ENCODE data around the gene TRHDE. TPM values are rescaled to one million over a fixed set of nuclear protein-coding genes. Genes with fewer than 3 reads are reported as not detected.

TRHDE gene
- polyA plus RNA-seq, 1 donor (not counting 4 experiments of a cell fraction or from before 2014, with no cell fraction given): 0.12 TPM

GRCh38 chr12:72681028-72681427 is 408.9 kb downstream of the TRHDE start:
- Histone ChIP-seq H3K9ac (ENCODE audit: control insufficient read depth, extremely low read depth, insufficient read depth, low read length) (no peak overlapping the region), H3K9me3 (ENCODE audit: control insufficient read depth, low read depth, low read length) (no peaks in the 10 kb centered on the region), H3K79me2 (ENCODE audit: control insufficient read depth, insufficient read depth, low read length) (no peaks in the 10 kb centered on the region), H3K9me1 (ENCODE audit: control insufficient read depth, extremely low read depth, insufficient read depth, low read length) (no peaks in the 10 kb centered on the region), H3K4me3 (ENCODE audit: control insufficient read depth in 2 of 3, extremely low read depth in 1 of 3, insufficient read depth in 2 of 3, low read depth in 1 of 3, low read length in 3 of 3) (no peak overlapping the region), H3K27ac (ENCODE audit: control insufficient read depth, insufficient read depth, low read length) (no peak overlapping the region), H3K4me2 (ENCODE audit: control insufficient read depth, extremely low read depth, insufficient read depth, low read depth, low read length) (no peak overlapping the region), H4K20me1 (ENCODE audit: control insufficient read depth, extremely low read depth, insufficient read depth, low read length) (no peaks in the 10 kb centered on the region), H3K4me1 (ENCODE audit: control insufficient read depth, extremely low read depth, insufficient read depth, low read length) (no peaks in the 10 kb centered on the region), H3K36me3 (ENCODE audit: control insufficient read depth in 2 of 2, extremely low read depth in 1 of 2, insufficient read depth in 2 of 2, low read length in 2 of 2) (no peaks in the 10 kb centered on the region), H3K27me3 (ENCODE audit: control insufficient read depth, extremely low read depth, insufficient read depth, low read length) (no peaks in the 10 kb centered on the region), H2AFZ (ENCODE audit: control insufficient read depth, low read length) (no peak overlapping the region)
- FAIRE-seq (no peak), DNase-seq (ENCODE audit: low read depth, low spot score) (no peak)
- dilution Hi-C loops (cut with MboI; ENCODE audit: extremely low pct_ligation_motif_present, low sequenced_read_pairs): no loop called here
- TF ChIP-seq EZH2 (IDR thresholded peaks at IDR 0.05; ENCODE audit: low read length) (no peak), CTCF (optimal IDR thresholded peaks at IDR 0.05 in 1 of 3, IDR thresholded peaks at IDR 0.05 in 1 of 3, conservative IDR thresholded peaks at IDR 0.05 in 1 of 3; ENCODE audit: extremely low read depth in 1 of 3, insufficient read depth in 2 of 3, low read length in 3 of 3) (no peak)

GRCh38 chr12:72684491-72684890 is 412.3 kb downstream of the TRHDE start:
- no peaks in the 10 kb centered on the region for H3K36me3 ChIP-seq (ENCODE audit: control insufficient read depth in 2 of 2, extremely low read depth in 1 of 2, insufficient read depth in 2 of 2, low read length in 2 of 2)
- no peak for FAIRE-seq
- H3K27ac ChIP-seq (ENCODE audit: control insufficient read depth, insufficient read depth, low read length): no peak overlapping the region
- no peaks in the 10 kb centered on the region for H3K79me2 ChIP-seq (ENCODE audit: control insufficient read depth, insufficient read depth, low read length)
- no peaks in the 10 kb centered on the region for H3K27me3 ChIP-seq (ENCODE audit: control insufficient read depth, extremely low read depth, insufficient read depth, low read length)
- H3K4me1 ChIP-seq (ENCODE audit: control insufficient read depth, extremely low read depth, insufficient read depth, low read length): no peaks in the 10 kb centered on the region
- no peak overlapping the region for H3K4me3 ChIP-seq (ENCODE audit: control insufficient read depth in 2 of 3, extremely low read depth in 1 of 3, insufficient read depth in 2 of 3, low read depth in 1 of 3, low read length in 3 of 3)
- TF ChIP-seq EZH2 (IDR thresholded peaks at IDR 0.05; ENCODE audit: low read length) (no peak), CTCF (optimal IDR thresholded peaks at IDR 0.05 in 1 of 3, IDR thresholded peaks at IDR 0.05 in 1 of 3, conservative IDR thresholded peaks at IDR 0.05 in 1 of 3; ENCODE audit: extremely low read depth in 1 of 3, insufficient read depth in 2 of 3, low read length in 3 of 3) (no peak)
- H4K20me1 ChIP-seq (ENCODE audit: control insufficient read depth, extremely low read depth, insufficient read depth, low read length): no peaks in the 10 kb centered on the region
- no peak overlapping the region for H3K4me2 ChIP-seq (ENCODE audit: control insufficient read depth, extremely low read depth, insufficient read depth, low read depth, low read length)
- dilution Hi-C loops (cut with MboI; ENCODE audit: extremely low pct_ligation_motif_present, low sequenced_read_pairs): no loop called here
- no peak for DNase-seq (ENCODE audit: low read depth, low spot score)
- no peaks in the 10 kb centered on the region for H3K9me1 ChIP-seq (ENCODE audit: control insufficient read depth, extremely low read depth, insufficient read depth, low read length)
- no peaks in the 10 kb centered on the region for H3K9me3 ChIP-seq (ENCODE audit: control insufficient read depth, low read depth, low read length)
- H2AFZ ChIP-seq (ENCODE audit: control insufficient read depth, low read length): no peak overlapping the region
- no peak overlapping the region for H3K9ac ChIP-seq (ENCODE audit: control insufficient read depth, extremely low read depth, insufficient read depth, low read length)
